G401 (cell line): ENCODE data around the gene RTKN2. TPM values are rescaled to one million over a fixed set of nuclear protein-coding genes. Genes with fewer than 3 reads are reported as not detected.

Experiments used
- DNase-seq: peaks from one replicate; pipeline ENCODE4 v3.0.0-alpha.2; 2015; ENCODE audit warnings: low spot score
- in situ Hi-C: cut with HindIII; loops from 2 replicates; pipeline ENCODE4 v1.10.0; 2016; ENCODE audit warnings: low sequenced_read_pairs, mixed read lengths
- total RNA-seq: library from RNA; depleted of rRNA; stranded (reverse); fragments of >200 nt; shearing (Covaris generic); gene quantifications from 2 replicates; pipeline ENCODE4 v1.2.3, GENCODE V29; 2014

Gene RTKN2
- total RNA-seq, 1 experiment from 2014 or later = 4.5 TPM

GRCh38 chr10:62233356-62234076 is 35.1 kb downstream of the RTKN2 start:
- in situ Hi-C loops = no loop called here
- DNase-seq = no peak

DNA sequence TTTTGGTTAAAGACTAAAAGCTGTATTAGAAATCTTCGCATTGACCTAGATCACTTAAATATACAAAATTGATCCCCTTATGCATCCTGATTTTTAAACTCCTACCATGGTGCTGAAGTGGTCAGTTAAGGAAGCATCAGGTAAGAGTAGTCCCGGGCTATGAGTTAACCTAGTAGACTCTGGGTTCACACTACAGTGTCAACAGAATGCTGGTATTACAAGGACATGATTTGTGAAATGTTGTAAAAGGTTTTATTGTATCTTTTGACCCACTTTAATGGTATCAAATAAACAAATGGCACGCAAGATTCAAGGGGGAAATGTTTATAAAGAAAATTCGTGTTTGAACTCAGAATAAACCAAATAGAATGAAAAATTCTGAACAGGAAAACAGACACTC is 36.8 kb downstream of the RTKN2 start:
- no peak for DNase-seq
- in situ Hi-C loops = no loop called here

DNA sequence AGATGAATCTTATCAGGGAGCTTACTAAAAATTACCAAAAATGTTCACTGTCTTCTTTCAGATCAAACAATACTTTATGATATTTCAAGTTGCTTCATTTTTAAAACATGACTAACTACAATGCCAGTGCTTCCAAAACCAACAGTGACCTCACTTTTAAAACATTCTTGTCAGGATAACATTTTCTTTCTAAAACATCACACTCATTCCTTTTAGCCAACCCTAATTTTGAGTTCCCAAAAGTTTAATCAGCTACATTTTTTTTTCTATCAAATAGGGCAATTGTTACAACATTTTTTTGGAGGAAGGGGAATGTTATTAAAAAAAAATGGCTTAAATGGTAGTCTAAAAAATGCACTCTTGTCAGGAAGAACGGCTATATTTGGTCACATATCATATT is 37.3 kb downstream of the RTKN2 start:
- DNase-seq = no peak
- in situ Hi-C loops = no loop called here

DNA sequence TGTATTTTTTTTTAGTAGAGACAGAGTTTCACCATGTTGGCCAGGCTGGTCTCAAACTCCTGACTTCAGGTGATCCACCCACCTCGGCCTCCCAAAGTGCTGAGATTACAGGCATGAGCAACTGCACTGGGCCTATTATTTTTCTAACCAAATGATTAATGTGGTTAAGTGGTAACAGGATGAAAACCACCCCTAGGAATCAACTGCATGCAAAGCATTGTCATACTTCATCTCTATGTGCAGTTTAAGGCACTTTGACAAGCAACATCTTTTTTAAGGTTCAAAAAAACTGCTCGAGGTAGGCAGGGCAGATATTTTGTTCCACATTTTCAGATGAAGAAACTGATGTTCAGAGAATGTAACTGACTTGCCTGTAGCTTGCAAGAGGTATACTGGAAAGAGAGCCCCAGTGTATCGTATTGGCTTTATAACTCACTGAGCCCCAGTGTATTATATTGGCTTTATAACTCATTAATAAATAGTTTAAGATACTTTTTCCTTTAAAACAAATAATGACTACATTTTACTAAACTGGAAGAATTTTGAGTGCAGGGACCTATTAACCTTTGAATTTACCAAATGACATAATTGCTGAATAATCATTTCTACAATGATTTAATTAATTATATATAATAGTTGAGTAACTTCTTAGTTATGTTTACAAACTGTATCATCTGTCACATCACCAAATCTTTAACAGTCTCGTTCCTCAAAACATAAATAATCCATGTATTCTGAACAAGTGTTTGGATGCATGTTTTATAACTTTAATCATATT is 38.1 kb downstream of the RTKN2 start:
- DNase-seq = no peak
- in situ Hi-C loops = no loop called here

DNA sequence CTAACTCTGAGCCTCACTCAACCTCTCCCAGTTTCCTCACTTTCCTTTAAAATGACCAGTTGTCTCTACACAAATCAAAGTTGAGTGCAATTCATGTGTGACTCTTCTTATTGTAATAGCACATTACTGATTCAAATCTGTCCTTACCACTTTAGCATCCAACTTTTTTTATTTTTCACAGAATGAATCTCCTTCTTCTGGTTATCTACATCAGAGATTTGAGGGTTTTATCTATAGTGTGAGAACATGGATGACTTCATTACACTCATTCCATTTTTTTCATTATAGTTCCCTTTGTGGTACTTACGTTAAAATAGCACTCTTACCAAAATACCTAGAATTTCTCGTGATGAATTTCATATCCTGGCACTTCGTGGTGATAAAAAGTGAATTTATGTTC is 43.3 kb downstream of the RTKN2 start:
- in situ Hi-C loops = no loop called here
- no peak for DNase-seq

DNA sequence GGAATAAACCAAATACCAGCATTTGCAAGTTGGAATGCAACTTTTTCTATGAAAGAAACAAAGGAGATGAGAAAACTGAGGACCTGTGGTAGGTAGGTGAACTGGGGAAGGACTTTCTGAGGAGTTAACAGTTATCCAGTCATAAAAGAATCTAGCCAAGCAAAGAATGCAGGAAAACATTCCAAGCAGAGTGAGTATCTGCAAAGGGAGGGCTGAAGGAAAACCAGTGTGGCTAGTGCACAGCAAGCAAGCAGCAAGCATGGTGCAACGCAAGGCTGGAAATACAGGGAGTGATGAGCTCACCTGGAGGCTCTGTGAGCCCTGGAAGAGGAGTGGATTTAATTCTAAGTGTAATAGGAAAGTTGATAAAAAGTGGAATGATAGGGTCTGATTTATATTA is 44.0 kb downstream of the RTKN2 start:
- DNase-seq = no peak
- in situ Hi-C loops = no loop called here

DNA sequence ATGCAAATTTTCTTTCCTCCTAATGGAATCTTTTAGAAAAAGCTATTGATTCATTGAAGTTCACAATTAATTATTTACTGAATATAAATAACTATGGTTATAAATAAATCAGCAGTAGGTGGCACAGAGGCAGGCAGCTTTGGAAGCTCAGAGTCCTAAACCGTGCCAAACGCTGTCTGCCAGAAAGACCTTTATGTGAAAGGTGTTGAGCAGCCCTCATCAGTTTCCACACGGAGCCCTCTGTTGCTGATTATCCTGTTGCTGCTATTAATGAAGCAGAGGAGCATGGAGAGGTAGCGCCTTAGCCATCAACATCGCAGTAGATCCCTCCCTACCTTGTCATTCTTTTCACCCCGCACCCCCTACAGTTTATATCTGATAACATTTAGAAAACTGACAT is 51.0 kb downstream of the RTKN2 start:
- DNase-seq = no peak
- in situ Hi-C loops = no loop called here

DNA sequence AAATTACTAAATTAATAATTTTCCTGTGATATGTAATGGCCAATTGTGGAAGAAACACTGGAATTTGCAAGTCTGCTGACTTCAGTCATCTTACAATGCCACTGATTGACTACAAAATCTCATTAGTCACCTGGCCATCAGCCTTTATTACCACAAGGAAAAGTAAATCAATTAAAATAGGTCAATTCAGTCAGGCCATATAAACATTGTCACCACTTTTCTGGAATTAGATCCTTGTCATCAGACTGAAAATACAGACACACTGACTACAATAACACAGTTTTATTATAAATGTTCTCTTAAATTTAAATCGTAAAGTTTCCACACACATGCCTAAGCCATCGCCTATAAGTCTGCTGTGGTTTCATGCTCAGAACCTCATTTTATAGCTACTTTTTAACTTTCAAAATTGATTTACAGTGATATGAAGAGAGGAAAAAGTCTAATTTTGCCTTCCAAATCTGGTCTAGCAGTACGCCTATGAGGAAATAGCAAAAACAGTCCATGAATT is 54.2 kb downstream of the RTKN2 start:
- no peak for DNase-seq
- in situ Hi-C loops = no loop called here

- no peak for DNase-seq
- in situ Hi-C loops = no loop called here
These were observed 62.8 kb downstream of the RTKN2 start for GRCh38 chr10:62205750-62206399.

DNA sequence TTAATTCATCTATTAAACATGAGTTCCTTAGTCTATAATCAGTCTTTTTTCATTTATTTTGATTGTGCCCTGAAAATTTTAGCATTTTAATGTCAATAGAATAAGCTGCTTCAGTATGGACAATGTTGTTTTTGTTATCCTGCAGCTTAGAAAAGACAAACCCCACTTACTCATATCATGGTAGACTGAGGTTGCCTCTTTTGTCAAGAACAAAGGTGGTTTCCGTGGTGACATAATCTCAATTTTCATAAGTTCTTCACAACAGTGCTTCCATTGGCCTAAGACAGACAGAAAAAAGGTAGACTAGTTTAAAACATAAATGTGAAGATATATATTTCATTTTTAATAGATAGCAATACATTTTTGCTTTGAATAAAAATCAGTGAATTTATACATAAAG is 69.1 kb downstream of the RTKN2 start:
- in situ Hi-C loops = no loop called here
- DNase-seq = no peak

GRCh38 chr10:62196528-62196927 is 72.1 kb downstream of the RTKN2 start:
- in situ Hi-C loops = no loop called here
- DNase-seq = no peak

DNA sequence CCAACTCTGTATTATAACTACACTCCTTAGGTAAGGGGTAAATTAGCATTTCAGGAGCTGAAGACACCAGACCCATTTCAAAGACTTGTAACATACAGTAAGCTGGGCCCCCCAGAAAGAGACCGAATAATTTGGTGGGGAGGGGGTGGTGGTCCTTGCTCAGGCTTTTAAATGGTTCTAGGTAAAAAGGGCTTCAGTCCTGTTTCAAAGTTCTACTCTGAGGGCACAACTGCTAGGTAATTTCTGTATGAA is 73.0 kb downstream of the RTKN2 start:
- DNase-seq = no peak
- in situ Hi-C loops = no loop called here

DNA sequence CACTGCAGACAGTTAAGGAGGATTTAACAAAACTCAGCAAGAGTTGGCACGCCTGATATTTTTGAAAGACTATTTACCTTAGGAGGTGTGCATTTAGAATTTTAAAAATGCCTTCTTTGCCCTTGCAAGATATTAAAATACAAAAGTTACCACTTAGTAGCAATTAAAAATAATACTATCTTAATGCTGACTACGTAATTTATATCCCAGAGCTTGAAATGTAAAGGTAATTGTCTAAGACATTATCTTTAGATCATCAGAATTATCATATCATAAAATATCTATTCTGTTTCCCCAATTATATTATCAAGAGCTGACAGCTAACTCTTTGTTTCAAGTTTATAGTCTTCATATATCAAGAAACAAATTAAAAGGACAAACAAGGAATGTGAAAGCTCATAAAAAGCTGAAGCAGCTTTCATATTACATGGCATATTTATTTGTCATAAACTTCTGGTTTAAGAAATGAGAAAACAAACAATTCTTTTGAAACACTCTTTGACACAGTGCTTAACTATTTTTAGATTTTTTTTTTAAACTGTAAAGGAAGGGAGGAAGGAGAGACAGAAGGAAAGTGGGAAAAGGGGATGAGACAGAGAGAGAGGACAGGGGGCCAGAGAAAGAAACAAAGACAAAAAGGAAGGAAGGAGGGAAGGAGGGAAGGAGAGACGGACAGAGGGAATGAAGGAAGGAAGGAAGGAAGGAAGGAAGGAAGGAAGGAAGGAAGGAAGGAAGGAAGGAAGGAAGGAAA is 73.5 kb downstream of the RTKN2 start:
- DNase-seq = no peak
- in situ Hi-C loops = no loop called here

DNA sequence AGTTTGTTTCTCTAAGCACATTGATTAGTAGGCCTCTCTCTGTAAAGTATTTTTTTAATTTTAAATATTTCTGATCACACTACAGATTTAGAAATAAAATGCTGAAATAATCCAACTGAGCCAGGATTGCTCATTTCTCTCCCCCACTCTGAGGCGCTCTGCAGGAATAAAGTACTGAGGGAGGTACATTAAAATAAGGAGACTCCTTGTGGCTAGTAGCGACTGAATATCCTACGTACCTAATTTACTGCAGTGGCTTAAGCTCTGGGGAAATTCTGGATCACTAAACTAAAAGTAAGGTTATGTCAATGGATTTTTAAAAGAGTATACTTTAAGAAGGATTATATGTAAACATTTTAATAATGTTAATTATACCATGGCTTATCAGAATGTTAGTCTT is 75.2 kb downstream of the RTKN2 start:
- in situ Hi-C loops = no loop called here
- DNase-seq = no peak

- in situ Hi-C loops = no loop called here
- no peak for DNase-seq
These were observed 79.5 kb downstream of the RTKN2 start for GRCh38 chr10:62189131-62189530.

- no peak for DNase-seq
- in situ Hi-C loops = no loop called here
These were observed 80.5 kb downstream of the RTKN2 start for GRCh38 chr10:62188021-62188616.

GRCh38 chr10:62186999-62187675 is 81.5 kb downstream of the RTKN2 start:
- in situ Hi-C loops = no loop called here
- no peak for DNase-seq

- in situ Hi-C loops = no loop called here
- no peak for DNase-seq
These were observed 82.5 kb downstream of the RTKN2 start for GRCh38 chr10:62185919-62186692.
